ENCODE results near the gene ZC3HAV1. TPM values are rescaled to one million over a fixed set of nuclear protein-coding genes. Genes with fewer than 3 reads are reported as not detected.
A peak's percentile ranks its signal among the peaks of the same experiment; 100 is the strongest.

Gene ZC3HAV1
- total and polyA plus RNA-seq, 8 donors = 3.6 to 18.5 (median 10.1) TPM

- FAIRE-seq (no peak), DNase-seq (no peak), ATAC-seq (no peak)
- H3K36me3 ChIP-seq = peaks cover 0 to 5% (median 4%) of the 10 kb centered on the region in 3 donors
- peak overlapping the region in 3 of 4 donors; percentile 29 to 63 (median 30) for H3K27ac ChIP-seq
- H3K9me3 ChIP-seq = no peaks in the 10 kb centered on the region
- intact Hi-C loops (cut with DNase I) = no loop called here
- WGBS, 2 donors = 89% methylated on average over 15 of the region's 15 CpGs
- H3K4me3 ChIP-seq = no peak overlapping the region
- no peak for TF ChIP-seq CTCF (IDR thresholded peaks at IDR 0.05)
- no peaks in the 10 kb centered on the region for H3K27me3 ChIP-seq
- H3K4me1 ChIP-seq = peaks cover 0 to 12% (median 4%) of the 10 kb centered on the region in 3 donors
These were observed 17.9 kb downstream of the ZC3HAV1 start for GRCh38 chr7:139091677-139091996.

- Histone ChIP-seq H3K27ac (no peak overlapping the region), H3K4me1 (peaks cover 0 to 12% (median 4%) of the 10 kb centered on the region in 3 donors), H3K9me3 (no peaks in the 10 kb centered on the region), H3K4me3 (no peak overlapping the region), H3K27me3 (no peaks in the 10 kb centered on the region), H3K36me3 (peaks cover 0 to 18% (median 4%) of the 10 kb centered on the region in 3 donors)
- DNase-seq (no peak), FAIRE-seq (no peak), ATAC-seq (no peak)
- 97% methylated on average over 2 of the region's 2 CpGs for WGBS, 2 donors
- no peak for TF ChIP-seq CTCF (IDR thresholded peaks at IDR 0.05)
- intact Hi-C loops (cut with DNase I) = no loop called here
These were observed 20.4 kb downstream of the ZC3HAV1 start for GRCh38 chr7:139089118-139089517.

GRCh38 chr7:139088268-139088667 lies 21.3 kb downstream of the ZC3HAV1 start:
- H3K4me1 ChIP-seq = peaks cover 0 to 12% (median 4%) of the 10 kb centered on the region in 3 donors
- DNase-seq = no peak
- H3K36me3 ChIP-seq = peaks cover 0 to 26% (median 4%) of the 10 kb centered on the region in 3 donors
- no peak overlapping the region for H3K27ac ChIP-seq
- no peak for ATAC-seq
- intact Hi-C loops (cut with DNase I) = no loop called here
- no peak overlapping the region for H3K4me3 ChIP-seq
- TF ChIP-seq CTCF (IDR thresholded peaks at IDR 0.05) = no peak
- H3K27me3 ChIP-seq = no peaks in the 10 kb centered on the region
- 94 to 95% methylated on average over 2 of the region's 2 CpGs for WGBS, 2 donors
- H3K9me3 ChIP-seq = no peaks in the 10 kb centered on the region
- FAIRE-seq = no peak

GRCh38 chr7:139087212-139087611 lies 22.3 kb downstream of the ZC3HAV1 start:
- ATAC-seq (no peak), DNase-seq (no peak), FAIRE-seq (no peak)
- no peak for TF ChIP-seq CTCF (IDR thresholded peaks at IDR 0.05)
- Histone ChIP-seq H3K4me1 (peaks cover 0 to 12% (median 4%) of the 10 kb centered on the region in 3 donors), H3K4me3 (no peak overlapping the region), H3K27ac (no peak overlapping the region), H3K36me3 (peaks cover 0 to 29% (median 4%) of the 10 kb centered on the region in 3 donors), H3K27me3 (no peaks in the 10 kb centered on the region), H3K9me3 (no peaks in the 10 kb centered on the region)
- intact Hi-C loops (cut with DNase I) = no loop called here
- WGBS, 2 donors = 87 to 93% methylated on average over 3 of the region's 3 CpGs

- no peak overlapping the region for H3K27ac ChIP-seq
- H3K36me3 ChIP-seq = peaks cover 0 to 29% (median 4%) of the 10 kb centered on the region in 3 donors
- peaks cover 0 to 10% (median 4%) of the 10 kb centered on the region in 3 donors for H3K4me1 ChIP-seq
- FAIRE-seq = no peak
- ATAC-seq = no peak
- no peak for DNase-seq
- 86 to 87% methylated on average over 2 of the region's 2 CpGs for WGBS, 2 donors
- no peak overlapping the region for H3K4me3 ChIP-seq
- no peaks in the 10 kb centered on the region for H3K9me3 ChIP-seq
- H3K27me3 ChIP-seq = no peaks in the 10 kb centered on the region
- no peak for TF ChIP-seq CTCF (IDR thresholded peaks at IDR 0.05)
- intact Hi-C loops (cut with DNase I) = no loop called here
These were observed 23.1 kb downstream of the ZC3HAV1 start for GRCh38 chr7:139086454-139086853.
